ENCODE results near the gene RAB1B. TPM values are rescaled to one million over a fixed set of nuclear protein-coding genes. Genes with fewer than 3 reads are reported as not detected.
A peak's percentile ranks its signal among the peaks of the same experiment; 100 is the strongest.

RAB1B gene
- total and polyA plus RNA-seq, 2 experiments from 2014 or later = 17.3 to 103 TPM

- DNase-seq (ENCODE audit: low read depth in 1 of 2, low spot score in 1 of 2) = no peak
- Histone ChIP-seq H3K27ac (no peak overlapping the region), H3K27me3 (no peaks in the 10 kb centered on the region), H3K4me3 (no peak overlapping the region), H3K4me1 (ENCODE audit: low read depth) (no peaks in the 10 kb centered on the region), H3K36me3 (peaks cover 21% of the 10 kb centered on the region), H3K9me3 (ENCODE audit: low read depth) (no peaks in the 10 kb centered on the region)
- TF ChIP-seq, protein P1, sequence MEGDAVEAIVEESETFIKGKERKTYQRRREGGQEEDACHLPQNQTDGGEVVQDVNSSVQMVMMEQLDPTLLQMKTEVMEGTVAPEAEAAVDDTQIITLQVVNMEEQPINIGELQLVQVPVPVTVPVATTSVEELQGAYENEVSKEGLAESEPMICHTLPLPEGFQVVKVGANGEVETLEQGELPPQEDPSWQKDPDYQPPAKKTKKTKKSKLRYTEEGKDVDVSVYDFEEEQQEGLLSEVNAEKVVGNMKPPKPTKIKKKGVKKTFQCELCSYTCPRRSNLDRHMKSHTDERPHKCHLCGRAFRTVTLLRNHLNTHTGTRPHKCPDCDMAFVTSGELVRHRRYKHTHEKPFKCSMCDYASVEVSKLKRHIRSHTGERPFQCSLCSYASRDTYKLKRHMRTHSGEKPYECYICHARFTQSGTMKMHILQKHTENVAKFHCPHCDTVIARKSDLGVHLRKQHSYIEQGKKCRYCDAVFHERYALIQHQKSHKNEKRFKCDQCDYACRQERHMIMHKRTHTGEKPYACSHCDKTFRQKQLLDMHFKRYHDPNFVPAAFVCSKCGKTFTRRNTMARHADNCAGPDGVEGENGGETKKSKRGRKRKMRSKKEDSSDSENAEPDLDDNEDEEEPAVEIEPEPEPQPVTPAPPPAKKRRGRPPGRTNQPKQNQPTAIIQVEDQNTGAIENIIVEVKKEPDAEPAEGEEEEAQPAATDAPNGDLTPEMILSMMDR (IDR thresholded peaks at IDR 0.05; ENCODE audit: low read depth, low read length) = no peak
These were observed 46.7 kb upstream of the RAB1B start for GRCh38 chr11:66221726-66222236.

DNA sequence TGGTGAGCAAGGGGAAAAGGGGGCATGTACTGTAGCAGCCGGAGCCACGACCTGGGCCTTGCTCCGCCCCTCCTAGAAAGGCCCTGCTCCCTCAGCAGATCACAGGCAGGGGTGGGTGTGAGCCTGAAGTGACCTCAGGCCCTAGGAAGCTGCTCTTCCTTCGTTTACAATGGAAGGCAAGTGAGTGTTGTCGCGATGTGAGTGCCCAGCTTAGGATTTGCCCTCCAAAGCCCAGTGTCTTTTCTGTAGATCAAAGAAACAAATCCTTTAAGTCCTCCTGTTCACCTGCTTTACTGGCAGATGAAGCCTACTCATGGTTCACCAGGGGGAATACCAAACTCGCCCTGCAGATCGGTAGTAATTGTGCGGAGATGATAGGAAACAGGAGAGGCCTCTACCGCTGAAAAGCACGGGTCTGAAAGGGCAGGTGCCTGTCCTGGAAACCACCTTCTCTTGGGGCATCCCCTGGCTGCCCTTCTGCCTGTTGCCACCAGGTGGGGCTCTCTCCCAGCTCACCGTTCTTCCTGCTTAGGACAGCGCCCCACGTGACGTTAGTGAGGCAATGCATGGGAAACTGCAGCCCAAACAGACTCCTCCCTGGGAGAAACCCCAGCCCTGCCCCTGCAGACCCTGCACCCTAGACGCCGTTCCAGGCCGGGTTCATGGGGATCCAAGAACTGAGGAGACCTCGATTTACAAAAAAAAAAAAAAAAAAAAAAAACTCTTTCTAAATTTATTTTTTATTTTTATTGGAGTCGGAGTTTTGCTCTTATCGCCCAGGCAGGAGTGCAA, 45.9 kb upstream of the RAB1B start:
- peak; percentile 92 to 93 for DNase-seq (ENCODE audit: low read depth in 1 of 2, low spot score in 1 of 2)
- TF ChIP-seq, protein P1 (IDR thresholded peaks at IDR 0.05; ENCODE audit: low read depth, low read length) = peak; percentile 100
- Histone ChIP-seq H3K4me3 (no peak overlapping the region), H3K9me3 (ENCODE audit: low read depth) (no peaks in the 10 kb centered on the region), H3K36me3 (peaks cover 16% of the 10 kb centered on the region), H3K27ac (no peak overlapping the region), H3K27me3 (no peaks in the 10 kb centered on the region), H3K4me1 (ENCODE audit: low read depth) (no peaks in the 10 kb centered on the region)

DNA sequence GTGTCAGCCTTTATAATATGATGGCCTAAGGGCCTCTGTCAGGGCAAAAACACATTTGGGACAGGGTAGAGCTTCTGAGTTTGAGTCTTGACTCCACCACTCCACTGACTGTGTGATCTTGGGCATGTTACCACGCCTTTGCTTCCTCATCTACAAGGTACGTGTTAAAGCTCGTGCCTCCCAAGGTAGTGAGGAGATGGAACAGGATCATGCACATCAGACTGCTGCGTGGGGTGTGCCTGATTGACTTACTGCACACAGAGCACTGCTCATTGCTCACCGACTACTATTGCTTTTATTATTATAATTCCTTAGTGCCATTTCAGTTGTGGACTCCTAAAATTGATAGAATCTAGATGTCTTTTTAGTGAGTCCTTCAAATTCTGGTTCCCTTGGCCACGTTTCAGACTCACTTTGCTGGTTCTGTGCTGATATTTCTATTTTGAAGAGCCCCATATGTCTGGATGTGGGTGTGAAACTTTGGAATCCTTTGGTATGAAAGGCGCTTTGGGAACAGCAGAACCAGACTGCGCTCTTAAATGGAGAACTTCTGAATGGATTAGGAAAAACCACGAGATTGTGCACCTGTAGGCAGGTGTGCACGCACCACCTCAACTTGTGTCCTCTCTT, 44.1 kb upstream of the RAB1B start:
- TF ChIP-seq, protein P1 (IDR thresholded peaks at IDR 0.05; ENCODE audit: low read depth, low read length) = no peak
- Histone ChIP-seq H3K4me3 (no peak overlapping the region), H3K27ac (no peak overlapping the region), H3K36me3 (peaks cover 15% of the 10 kb centered on the region), H3K4me1 (ENCODE audit: low read depth) (no peaks in the 10 kb centered on the region), H3K9me3 (ENCODE audit: low read depth) (no peaks in the 10 kb centered on the region), H3K27me3 (no peaks in the 10 kb centered on the region)
- no peak for DNase-seq (ENCODE audit: low read depth in 1 of 2, low spot score in 1 of 2)

DNA sequence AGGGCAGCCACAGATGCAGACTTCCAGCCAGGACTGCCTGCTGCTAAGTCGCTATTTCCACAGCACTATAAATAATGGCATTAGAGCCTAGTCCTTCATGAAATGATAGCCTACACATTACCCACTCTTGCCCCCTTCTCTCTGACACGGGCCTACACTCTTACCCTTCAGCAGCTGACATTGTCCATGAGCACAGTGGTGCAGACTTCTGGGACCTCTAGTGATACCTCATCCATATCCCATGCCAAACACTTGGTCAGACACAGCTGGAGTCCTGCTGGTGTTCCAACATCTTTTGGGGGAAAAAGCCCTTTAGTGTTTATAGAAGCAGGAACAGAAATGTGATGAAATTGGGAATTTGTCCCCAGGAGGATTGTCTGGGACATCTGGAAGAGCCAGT, 43.4 kb upstream of the RAB1B start:
- TF ChIP-seq, protein P1 (IDR thresholded peaks at IDR 0.05; ENCODE audit: low read depth, low read length) = no peak
- no peak for DNase-seq (ENCODE audit: low read depth in 1 of 2, low spot score in 1 of 2)
- Histone ChIP-seq H3K27ac (no peak overlapping the region), H3K9me3 (ENCODE audit: low read depth) (no peaks in the 10 kb centered on the region), H3K27me3 (no peaks in the 10 kb centered on the region), H3K36me3 (peaks cover 9% of the 10 kb centered on the region), H3K4me1 (ENCODE audit: low read depth) (no peaks in the 10 kb centered on the region), H3K4me3 (no peak overlapping the region)

DNA sequence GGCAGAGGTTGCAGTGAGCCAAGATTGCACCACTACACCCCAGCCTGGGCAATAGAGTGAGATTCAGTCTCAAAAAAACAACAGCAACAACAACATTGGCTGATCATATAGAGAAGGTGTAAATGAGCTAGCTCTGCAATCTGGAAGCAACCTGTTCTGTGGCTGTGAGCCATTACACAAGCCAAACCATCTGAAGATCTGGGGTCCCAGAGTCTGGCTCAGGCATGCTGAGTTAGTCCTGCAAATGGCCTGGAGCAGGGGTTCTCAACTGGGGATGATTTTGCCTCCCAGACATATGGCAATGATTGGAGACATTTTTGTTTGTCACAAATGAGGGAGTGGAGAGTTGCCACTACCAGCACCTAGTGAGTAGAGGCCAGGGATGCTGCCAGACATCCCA, 42.3 kb upstream of the RAB1B start:
- no peak for DNase-seq (ENCODE audit: low read depth in 1 of 2, low spot score in 1 of 2)
- H3K36me3 ChIP-seq = peaks cover 3% of the 10 kb centered on the region

More for the DNA sequence above, 42.3 kb upstream of the RAB1B start:
- Histone ChIP-seq H3K27me3 (no peaks in the 10 kb centered on the region), H3K4me1 (ENCODE audit: low read depth) (no peaks in the 10 kb centered on the region), H3K27ac (no peak overlapping the region), H3K4me3 (no peak overlapping the region), H3K9me3 (ENCODE audit: low read depth) (no peaks in the 10 kb centered on the region)
- TF ChIP-seq, protein P1 (IDR thresholded peaks at IDR 0.05; ENCODE audit: low read depth, low read length) = no peak

Measured in cardiac muscle cell (in vitro differentiated cells and primary cell).